ENCODE data around the gene GAB2.
"Not testable (repeated sequence)": the region's sequence is repeated elsewhere in the genome, so short reads cannot be mapped to it uniquely, and the experiment has no call there.

GAB2 gene, protein sequence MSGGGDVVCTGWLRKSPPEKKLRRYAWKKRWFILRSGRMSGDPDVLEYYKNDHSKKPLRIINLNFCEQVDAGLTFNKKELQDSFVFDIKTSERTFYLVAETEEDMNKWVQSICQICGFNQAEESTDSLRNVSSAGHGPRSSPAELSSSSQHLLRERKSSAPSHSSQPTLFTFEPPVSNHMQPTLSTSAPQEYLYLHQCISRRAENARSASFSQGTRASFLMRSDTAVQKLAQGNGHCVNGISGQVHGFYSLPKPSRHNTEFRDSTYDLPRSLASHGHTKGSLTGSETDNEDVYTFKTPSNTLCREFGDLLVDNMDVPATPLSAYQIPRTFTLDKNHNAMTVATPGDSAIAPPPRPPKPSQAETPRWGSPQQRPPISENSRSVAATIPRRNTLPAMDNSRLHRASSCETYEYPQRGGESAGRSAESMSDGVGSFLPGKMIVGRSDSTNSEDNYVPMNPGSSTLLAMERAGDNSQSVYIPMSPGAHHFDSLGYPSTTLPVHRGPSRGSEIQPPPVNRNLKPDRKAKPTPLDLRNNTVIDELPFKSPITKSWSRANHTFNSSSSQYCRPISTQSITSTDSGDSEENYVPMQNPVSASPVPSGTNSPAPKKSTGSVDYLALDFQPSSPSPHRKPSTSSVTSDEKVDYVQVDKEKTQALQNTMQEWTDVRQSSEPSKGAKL

DNA sequence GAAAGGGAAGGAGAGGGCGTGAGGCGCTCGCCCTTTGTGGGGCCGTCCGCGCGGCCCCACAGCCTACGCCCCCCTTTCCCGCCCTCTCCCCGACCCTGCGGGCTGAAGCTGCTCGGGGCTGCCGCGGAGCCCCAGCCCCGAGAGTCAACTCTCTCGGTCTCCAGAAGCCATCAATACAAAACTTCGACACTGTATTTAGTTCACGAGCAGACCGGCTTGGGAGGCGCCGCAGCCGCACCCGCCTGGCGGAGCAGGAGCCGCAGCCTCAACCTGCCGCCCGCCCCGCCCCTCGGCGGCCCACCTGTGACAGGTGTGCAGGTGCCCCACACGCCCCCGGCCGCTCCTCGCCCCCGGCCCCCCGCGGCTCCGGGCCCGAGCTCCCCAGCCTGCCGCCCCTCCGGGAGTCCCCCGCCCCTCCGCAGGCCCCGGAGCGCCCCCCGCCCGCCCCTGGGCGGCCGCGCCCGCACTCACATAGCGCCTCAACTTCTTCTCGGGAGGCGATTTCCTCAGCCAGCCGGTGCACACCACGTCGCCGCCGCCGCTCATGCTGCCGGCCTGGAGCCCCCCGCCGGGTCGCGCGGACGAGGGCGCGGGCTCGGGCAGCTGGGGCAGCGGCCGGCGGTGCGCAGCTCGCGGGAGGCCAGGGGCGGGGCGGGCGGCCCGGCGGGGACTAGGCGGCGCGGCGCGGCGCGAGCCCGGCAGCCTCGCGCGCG lies at the start of gene GAB2:
TSS of gene GAB2 (minus strand) at position 646 of the 713 bp plus-strand sequence. CDS start at position 546, 100 bp downstream.
- peak within 1 kb of the TSS; percentile 95 to 99 (median 99) for H3K9ac ChIP-seq
- H3K36me3 ChIP-seq: peaks cover 0 to 21% (median 15%) of the 10 kb centered on the region in 11 experiments; a peak in 14 of 22 replicates
- peaks cover 0 to 8% (median under 1%) of the 10 kb centered on the region in 11 experiments; a peak in 8 of 22 replicates for H3K9me3 ChIP-seq (replicated peaks in 1 of 11)
- no peak for TF ChIP-seq Cebpa-rat (IDR thresholded peaks at IDR 0.05)
- H3K27me3 ChIP-seq: no peaks in the 10 kb centered on the region
- H3K27ac ChIP-seq: peak within 1 kb of the TSS; percentile 97 to 99 (median 99)
- H3K4me1 ChIP-seq: peaks cover 68 to 77% (median 75%) of the 10 kb centered on the region in 10 experiments
- peak within 1 kb of the TSS; percentile 88 to 99 (median 94) for H3K4me2 ChIP-seq
- H4K20me1 ChIP-seq: peaks cover 0 to 32% (median 22%) of the 10 kb centered on the region in 11 experiments; a peak in 13 of 22 replicates
- H3K4me3 ChIP-seq: peak within 1 kb of the TSS; percentile 71 to 89 (median 82)

DNA sequence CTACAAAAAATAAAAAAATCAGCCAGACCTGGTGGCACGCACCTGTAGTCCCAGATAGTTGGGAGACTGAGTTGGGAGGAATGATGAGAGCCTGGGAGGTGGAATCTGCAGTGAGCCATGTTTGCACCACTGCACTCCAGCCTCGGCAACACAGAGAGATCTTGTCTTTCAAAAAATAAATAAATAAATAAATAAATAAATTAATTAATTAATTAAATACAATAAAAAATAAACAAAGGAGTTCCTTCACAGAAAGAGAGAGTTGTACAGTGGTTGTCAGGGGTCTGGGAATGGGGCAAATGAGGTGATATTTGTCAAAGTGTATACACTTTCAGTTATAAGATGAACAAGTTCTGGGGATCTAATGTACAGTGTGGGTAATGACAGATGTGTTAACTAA lies 49.8 kb upstream of the GAB2 start:
- Histone ChIP-seq H3K4me3 (no peak overlapping the region), H4K20me1 (no peaks in the 10 kb centered on the region), H3K9me3 (replicated peaks in 1 of 11) (peaks cover 0 to 4% (median 0%) of the 10 kb centered on the region in 11 experiments; a peak in 3 of 22 replicates), H3K27me3 (no peaks in the 10 kb centered on the region), H3K27ac (no peak overlapping the region), H3K36me3 (peaks cover 14 to 79% (median 51%) of the 10 kb centered on the region in 11 experiments; a peak in 20 of 22 replicates), H3K4me1 (peaks cover 15 to 26% (median 19%) of the 10 kb centered on the region in 10 experiments), H3K9ac (no peak overlapping the region), H3K4me2 (no peak overlapping the region)
- no peak for TF ChIP-seq Cebpa-rat (IDR thresholded peaks at IDR 0.05)

- Histone ChIP-seq H3K4me3 (no peak overlapping the region), H3K4me1 (peaks cover 15 to 22% (median 18%) of the 10 kb centered on the region in 10 experiments), H3K27me3 (no peaks in the 10 kb centered on the region), H3K27ac (peak overlapping the region in 10 of 11 experiments; percentile 6 to 73 (median 64); a peak in 17 of 22 replicates), H3K36me3 (peaks cover 16 to 93% (median 66%) of the 10 kb centered on the region in 11 experiments), H3K4me2 (peak overlapping the region in 10 of 11 experiments; percentile 15 to 66 (median 40); a peak in 13 of 22 replicates), H4K20me1 (no peaks in the 10 kb centered on the region), H3K9ac (peak overlapping the region in 3 of 11 experiments; percentile 25 to 55 (median 28); a peak in 3 of 22 replicates), H3K9me3 (replicated peaks in 1 of 11) (peaks cover 0 to 4% (median 0%) of the 10 kb centered on the region in 11 experiments; a peak in 4 of 22 replicates)
- TF ChIP-seq Cebpa-rat (IDR thresholded peaks at IDR 0.05): no peak
Measured at GRCh38 chr11:78465169-78465942, 47.7 kb upstream of the GAB2 start.

- H3K36me3 ChIP-seq: peaks cover 16 to 99% (median 72%) of the 10 kb centered on the region in 11 experiments
Measured at GRCh38 chr11:78464787-78465168, 47.2 kb upstream of the GAB2 start.

GRCh38 chr11:78460471-78460870 lies 42.9 kb upstream of the GAB2 start:
- no peaks in the 10 kb centered on the region for H4K20me1 ChIP-seq
- peaks cover 21 to 100% (median 88%) of the 10 kb centered on the region in 11 experiments for H3K36me3 ChIP-seq
- H3K27me3 ChIP-seq: no peaks in the 10 kb centered on the region
- H3K9ac ChIP-seq: no peak overlapping the region
- no peak overlapping the region for H3K4me3 ChIP-seq
- TF ChIP-seq Cebpa-rat (IDR thresholded peaks at IDR 0.05): no peak
- H3K4me1 ChIP-seq: peaks cover 5 to 9% (median 6%) of the 10 kb centered on the region in 10 experiments; a peak in 17 of 20 replicates
- H3K4me2 ChIP-seq: no peak overlapping the region
- H3K27ac ChIP-seq: no peak overlapping the region
- peaks cover 0 to 14% (median 7%) of the 10 kb centered on the region in 11 experiments; a peak in 8 of 22 replicates for H3K9me3 ChIP-seq (replicated peaks in 1 of 11)

More at GRCh38 chr11:78464787-78465168, 47.2 kb upstream of the GAB2 start:
- H3K27me3 ChIP-seq; H3K4me3 ChIP-seq; H4K20me1 ChIP-seq; H3K9ac ChIP-seq; H3K9me3 ChIP-seq (replicated peaks in 1 of 11): not testable (repeated sequence)
- Histone ChIP-seq H3K4me2 (peak overlapping the region in 8 of 11 experiments; percentile 15 to 66 (median 48); a peak in 8 of 22 replicates), H3K4me1 (peaks cover 10 to 17% (median 13%) of the 10 kb centered on the region in 10 experiments), H3K27ac (peak overlapping the region in 9 of 11 experiments; percentile 43 to 73 (median 65); a peak in 15 of 22 replicates)

DNA sequence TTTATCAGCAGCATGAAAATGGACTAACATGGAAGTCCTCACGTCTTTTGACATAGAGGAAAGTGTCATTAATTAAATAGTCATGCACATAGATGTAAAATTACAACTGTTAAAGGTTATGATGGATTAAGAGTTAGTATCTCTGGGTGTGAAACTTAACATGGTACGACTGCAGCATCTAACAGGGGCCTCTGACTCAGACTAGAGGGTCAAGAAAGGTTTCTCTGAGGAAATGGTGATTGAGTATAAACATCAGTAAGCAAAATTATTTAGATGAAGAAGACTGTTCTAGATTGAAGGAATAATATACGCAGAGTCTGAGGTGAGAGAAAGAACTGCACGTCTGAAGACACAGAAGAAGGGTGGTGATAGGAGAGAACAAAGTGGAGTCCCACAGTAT lies 42.1 kb upstream of the GAB2 start:
- H3K9me3 ChIP-seq (replicated peaks in 1 of 11): peaks cover 0 to 14% (median 7%) of the 10 kb centered on the region in 11 experiments; a peak in 6 of 22 replicates
- peaks cover 0 to 11% (median 3%) of the 10 kb centered on the region in 10 experiments; a peak in 10 of 20 replicates for H3K4me1 ChIP-seq
- H4K20me1 ChIP-seq: no peaks in the 10 kb centered on the region
- no peak overlapping the region for H3K9ac ChIP-seq
- H3K27ac ChIP-seq: no peak overlapping the region
- peaks cover 21 to 100% (median 83%) of the 10 kb centered on the region in 11 experiments for H3K36me3 ChIP-seq
- no peaks in the 10 kb centered on the region for H3K27me3 ChIP-seq
- no peak for TF ChIP-seq Cebpa-rat (IDR thresholded peaks at IDR 0.05)
- no peak overlapping the region for H3K4me2 ChIP-seq
- H3K4me3 ChIP-seq: no peak overlapping the region

DNA sequence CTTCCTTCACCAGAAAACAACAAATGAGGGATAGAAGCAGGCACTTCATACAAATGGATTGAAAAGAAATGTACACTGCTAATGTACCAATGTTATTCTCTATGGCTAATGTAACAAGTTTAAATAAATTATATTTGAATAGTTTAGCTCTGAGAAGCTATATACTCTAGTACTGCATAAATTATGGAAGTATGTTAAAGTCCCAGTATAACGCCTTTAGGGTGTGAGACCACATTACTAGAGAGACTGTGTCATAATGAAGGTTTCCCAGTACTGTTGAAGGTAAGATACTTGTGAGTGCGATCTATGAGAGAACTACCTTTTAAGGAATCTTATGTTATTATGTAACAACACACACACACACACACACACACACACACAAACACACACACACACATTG lies 39.8 kb upstream of the GAB2 start:
- Histone ChIP-seq H3K27me3 (no peaks in the 10 kb centered on the region), H3K4me3 (no peak overlapping the region), H4K20me1 (no peaks in the 10 kb centered on the region), H3K9me3 (replicated peaks in 1 of 11) (peaks cover 0 to 14% (median 7%) of the 10 kb centered on the region in 11 experiments; a peak in 6 of 22 replicates), H3K4me1 (peaks cover 17 to 34% (median 24%) of the 10 kb centered on the region in 10 experiments), H3K27ac (no peak overlapping the region), H3K9ac (no peak overlapping the region), H3K36me3 (peaks cover 10 to 81% (median 63%) of the 10 kb centered on the region in 11 experiments; a peak in 21 of 22 replicates), H3K4me2 (no peak overlapping the region)
- TF ChIP-seq Cebpa-rat (IDR thresholded peaks at IDR 0.05): no peak
